ENCODE data around the gene HIPK2. TPM values are rescaled to one million over a fixed set of nuclear protein-coding genes. Genes with fewer than 3 reads are reported as not detected.

Gene HIPK2
- total RNA-seq, 2 donors from 2014 or later = 22.1 to 26.4 TPM

GRCh38 chr7:139635526-139636302 is 142.1 kb downstream of the HIPK2 start:
- ATAC-seq (no peak), DNase-seq (no peak)
- Histone ChIP-seq H3K36me3 (replicated peaks in 1 of 2; ENCODE audit: insufficient read depth in 1 of 2, low read depth in 2 of 2) (peaks cover 0 to under 1% of the 10 kb centered on the region in 2 donors), H3K9me3 (no peaks in the 10 kb centered on the region), H3K27me3 (no peaks in the 10 kb centered on the region), H3K4me3 (no peak overlapping the region), H3K4me1 (no peaks in the 10 kb centered on the region), H3K27ac (no peak overlapping the region)
- TF ChIP-seq, protein P1, sequence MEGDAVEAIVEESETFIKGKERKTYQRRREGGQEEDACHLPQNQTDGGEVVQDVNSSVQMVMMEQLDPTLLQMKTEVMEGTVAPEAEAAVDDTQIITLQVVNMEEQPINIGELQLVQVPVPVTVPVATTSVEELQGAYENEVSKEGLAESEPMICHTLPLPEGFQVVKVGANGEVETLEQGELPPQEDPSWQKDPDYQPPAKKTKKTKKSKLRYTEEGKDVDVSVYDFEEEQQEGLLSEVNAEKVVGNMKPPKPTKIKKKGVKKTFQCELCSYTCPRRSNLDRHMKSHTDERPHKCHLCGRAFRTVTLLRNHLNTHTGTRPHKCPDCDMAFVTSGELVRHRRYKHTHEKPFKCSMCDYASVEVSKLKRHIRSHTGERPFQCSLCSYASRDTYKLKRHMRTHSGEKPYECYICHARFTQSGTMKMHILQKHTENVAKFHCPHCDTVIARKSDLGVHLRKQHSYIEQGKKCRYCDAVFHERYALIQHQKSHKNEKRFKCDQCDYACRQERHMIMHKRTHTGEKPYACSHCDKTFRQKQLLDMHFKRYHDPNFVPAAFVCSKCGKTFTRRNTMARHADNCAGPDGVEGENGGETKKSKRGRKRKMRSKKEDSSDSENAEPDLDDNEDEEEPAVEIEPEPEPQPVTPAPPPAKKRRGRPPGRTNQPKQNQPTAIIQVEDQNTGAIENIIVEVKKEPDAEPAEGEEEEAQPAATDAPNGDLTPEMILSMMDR (IDR thresholded peaks at IDR 0.05) = no peak
- no peak for TF ChIP-seq POLR2A (IDR thresholded peaks at IDR 0.05)
- 85 to 95% methylated on average over 27 of the region's 27 CpGs for WGBS, 2 donors
- intact Hi-C loops (cut with DNase I) = no loop called here

GRCh38 chr7:139634087-139634486 is 143.7 kb downstream of the HIPK2 start:
- ATAC-seq (no peak), DNase-seq (no peak)
- no peak overlapping the region for H3K27ac ChIP-seq
- H3K27me3 ChIP-seq = no peaks in the 10 kb centered on the region
- H3K4me1 ChIP-seq = no peaks in the 10 kb centered on the region
- no peaks in the 10 kb centered on the region for H3K9me3 ChIP-seq
- intact Hi-C loops (cut with DNase I) = no loop called here
- WGBS, 2 donors = 94 to 98% methylated on average over 7 of the region's 7 CpGs
- H3K4me3 ChIP-seq = no peak overlapping the region
- H3K36me3 ChIP-seq (replicated peaks in 1 of 2; ENCODE audit: insufficient read depth in 1 of 2, low read depth in 2 of 2) = peaks cover 0 to 2% of the 10 kb centered on the region in 2 donors
- TF ChIP-seq, protein P1 (IDR thresholded peaks at IDR 0.05) = no peak
- TF ChIP-seq POLR2A (IDR thresholded peaks at IDR 0.05) = no peak

- WGBS, 2 donors = 83 to 91% methylated on average over 5 of the region's 5 CpGs
- Histone ChIP-seq H3K9me3 (no peaks in the 10 kb centered on the region), H3K27ac (no peak overlapping the region), H3K4me1 (no peaks in the 10 kb centered on the region), H3K27me3 (no peaks in the 10 kb centered on the region), H3K4me3 (no peak overlapping the region), H3K36me3 (replicated peaks in 1 of 2; ENCODE audit: insufficient read depth in 1 of 2, low read depth in 2 of 2) (peaks cover 12% of the 10 kb centered on the region in 2 donors)
- DNase-seq (no peak), ATAC-seq (no peak)
- no peak for TF ChIP-seq POLR2A (IDR thresholded peaks at IDR 0.05)
- TF ChIP-seq, protein P1 (IDR thresholded peaks at IDR 0.05) = no peak
- intact Hi-C loops (cut with DNase I) = no loop called here
Measured at GRCh38 chr7:139631520-139632031, 146.2 kb downstream of the HIPK2 start.

DNA sequence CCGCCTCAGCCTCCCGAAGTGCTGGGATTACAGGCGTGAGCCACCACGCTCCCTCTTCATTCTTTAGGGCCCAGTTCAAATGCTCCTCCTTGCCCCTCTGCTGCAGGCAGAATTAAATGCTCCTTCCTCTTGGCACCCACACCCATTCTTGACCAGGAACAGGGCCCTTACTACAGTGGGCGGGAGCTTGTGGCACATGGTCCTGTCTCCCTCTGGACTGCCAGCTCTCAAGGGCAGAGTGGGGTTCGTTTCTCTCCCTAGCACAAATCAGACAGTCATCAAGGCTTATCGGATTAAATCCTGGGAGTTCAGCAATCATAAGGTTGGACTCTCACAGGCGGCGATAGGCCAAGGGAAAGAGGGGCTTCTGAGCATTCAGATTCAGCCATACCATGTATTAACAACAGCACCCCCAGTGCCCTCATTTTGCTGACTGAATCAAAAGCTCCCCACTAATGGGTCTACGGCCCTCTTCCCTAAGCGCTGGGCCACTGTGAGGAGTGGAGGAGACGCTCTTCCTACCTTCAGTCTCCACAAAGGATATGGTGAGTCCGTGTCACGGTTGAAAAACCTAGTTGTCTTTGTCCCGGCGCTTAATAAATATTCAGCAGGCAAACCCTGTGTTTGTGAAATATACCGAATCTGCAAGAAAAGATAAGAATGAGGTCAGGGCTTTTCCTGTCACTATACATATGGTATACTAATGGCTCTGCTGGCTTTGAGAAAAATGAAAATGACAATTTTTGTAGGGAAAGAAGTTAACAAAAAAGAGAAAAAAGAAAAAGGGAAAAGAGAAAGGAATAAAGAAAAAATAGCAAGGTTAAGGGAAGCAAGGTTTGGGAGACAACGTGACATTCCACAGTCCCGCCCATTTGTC is 146.9 kb downstream of the HIPK2 start:
- H3K9me3 ChIP-seq = no peaks in the 10 kb centered on the region
- DNase-seq = peak in 1 of 4 donors; percentile 3
- H3K4me1 ChIP-seq = no peaks in the 10 kb centered on the region
- TF ChIP-seq, protein P1 (IDR thresholded peaks at IDR 0.05) = no peak
- no peak for TF ChIP-seq POLR2A (IDR thresholded peaks at IDR 0.05)
- H3K36me3 ChIP-seq (replicated peaks in 1 of 2; ENCODE audit: insufficient read depth in 1 of 2, low read depth in 2 of 2) = peaks cover 12 to 15% of the 10 kb centered on the region in 2 donors
- WGBS, 2 donors = 82 to 88% methylated on average over 19 of the region's 19 CpGs
- H3K27ac ChIP-seq = no peak overlapping the region
- no peak for ATAC-seq
- no peaks in the 10 kb centered on the region for H3K27me3 ChIP-seq
- intact Hi-C loops (cut with DNase I) = no loop called here
- no peak overlapping the region for H3K4me3 ChIP-seq

All from body of pancreas (tissue), 4 donors.